ENCODE data around the gene ETV4. TPM values are rescaled to one million over a fixed set of nuclear protein-coding genes. Genes with fewer than 3 reads are reported as not detected.

Gene ETV4
- total RNA-seq, 1 donor from 2014 or later: 7.2 TPM

GRCh38 chr17:43573579-43574321, 27.6 kb upstream of the ETV4 start:
- no peak for DNase-seq (ENCODE audit: low read depth in 2 of 2)

GRCh38 chr17:43572368-43572980, 26.3 kb upstream of the ETV4 start:
- DNase-seq (ENCODE audit: low read depth in 2 of 2): no peak

GRCh38 chr17:43570518-43570928, 24.4 kb upstream of the ETV4 start:
- DNase-seq (ENCODE audit: low read depth in 2 of 2): no peak

GRCh38 chr17:43568506-43569082, 22.5 kb upstream of the ETV4 start:
- no peak for DNase-seq (ENCODE audit: low read depth in 2 of 2)

- DNase-seq (ENCODE audit: low read depth in 2 of 2): no peak
Observed at GRCh38 chr17:43563600-43564594, 17.8 kb upstream of the ETV4 start.

GRCh38 chr17:43562679-43563599, 16.8 kb upstream of the ETV4 start:
- no peak for DNase-seq (ENCODE audit: low read depth in 2 of 2)

- DNase-seq (ENCODE audit: low read depth in 2 of 2): no peak
Observed at GRCh38 chr17:43560461-43561427, 14.6 kb upstream of the ETV4 start.

- DNase-seq (ENCODE audit: low read depth in 2 of 2): no peak
Observed at GRCh38 chr17:43559161-43559816, 13.1 kb upstream of the ETV4 start.

- DNase-seq (ENCODE audit: low read depth in 2 of 2): no peak
Observed at GRCh38 chr17:43558805-43559160, 12.6 kb upstream of the ETV4 start.

GRCh38 chr17:43556292-43556691, 10.2 kb upstream of the ETV4 start:
- no peak for DNase-seq (ENCODE audit: low read depth in 2 of 2)

GRCh38 chr17:43554857-43555256, 8.7 kb upstream of the ETV4 start:
- no peak for DNase-seq (ENCODE audit: low read depth in 2 of 2)

GRCh38 chr17:43553573-43553972, 7.4 kb upstream of the ETV4 start:
- no peak for DNase-seq (ENCODE audit: low read depth in 2 of 2)

GRCh38 chr17:43552229-43552837, 6.2 kb upstream of the ETV4 start:
- DNase-seq (ENCODE audit: low read depth in 2 of 2): no peak

GRCh38 chr17:43550754-43551153, 4.6 kb upstream of the ETV4 start:
- no peak for DNase-seq (ENCODE audit: low read depth in 2 of 2)

- no peak for DNase-seq (ENCODE audit: low read depth in 2 of 2)
Observed at GRCh38 chr17:43549496-43549895, 3.4 kb upstream of the ETV4 start.

GRCh38 chr17:43548689-43549379, 2.7 kb upstream of the ETV4 start:
- DNase-seq (ENCODE audit: low read depth in 2 of 2): no peak

- no peak for DNase-seq (ENCODE audit: low read depth in 2 of 2)
Observed at GRCh38 chr17:43547659-43548256, 1.6 kb upstream of the ETV4 start.

- DNase-seq (ENCODE audit: low read depth in 2 of 2): no peak
Observed at GRCh38 chr17:43547189-43547550, 1.0 kb upstream of the ETV4 start.
